Dermis blood vessel endothelial cell (primary cell): ENCODE measurements around the gene LCT. TPM values are rescaled to one million over a fixed set of nuclear protein-coding genes. Genes with fewer than 3 reads are reported as not detected.
"Not testable (repeated sequence)": the region's sequence is repeated elsewhere in the genome, so short reads cannot be mapped to it uniquely, and the experiment has no call there.

Source experiments
- DNase-seq: peaks from one replicate; pipeline ENCODE4 v3.0.0; 2010
- total RNA-seq: library from RNA; depleted of rRNA; stranded (reverse); fragments of >200 nt; gene quantifications from 2 replicates; pipeline ENCODE4 v1.2.3, GENCODE V29; 2014

Gene LCT
- total RNA-seq, 1 donor from 2014 or later: not detected

DNA sequence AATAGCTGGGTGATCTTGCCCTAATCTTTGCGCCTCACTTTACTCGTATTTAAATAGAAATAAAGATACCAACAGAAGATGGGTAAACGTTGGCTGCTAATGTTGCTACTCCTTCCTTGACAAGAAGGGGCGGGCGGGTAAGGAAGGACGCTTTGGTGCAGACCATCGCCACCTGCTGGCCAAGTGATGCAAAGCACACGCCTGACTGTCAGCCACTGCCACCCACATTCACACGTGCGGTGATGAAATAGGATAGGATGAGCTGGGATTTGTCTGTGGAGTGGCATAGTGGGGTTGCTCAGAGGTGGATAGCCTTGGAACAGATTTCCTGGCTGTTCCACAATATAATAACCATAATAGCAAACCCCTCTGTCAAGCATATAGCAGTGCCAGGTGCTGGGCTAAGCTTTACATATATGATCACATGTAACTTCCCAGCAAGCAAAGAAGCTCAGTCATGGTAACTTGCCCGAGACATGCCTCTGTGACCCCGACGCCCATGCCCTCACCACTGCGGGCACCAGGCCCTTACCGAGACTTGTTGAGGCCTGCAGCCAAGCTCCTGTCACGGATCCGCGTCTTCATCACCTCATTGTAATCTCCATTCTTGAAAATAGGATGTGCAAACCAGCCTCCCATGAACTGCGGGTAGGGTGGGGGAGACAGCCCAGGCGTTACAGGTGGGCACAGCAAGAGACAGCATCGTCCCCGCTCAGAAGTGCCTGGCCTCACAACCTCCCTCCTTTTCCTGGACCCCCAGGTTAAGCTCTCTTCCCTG, 39.3 kb downstream of the LCT start:
- DNase-seq: peak; percentile 87

DNA sequence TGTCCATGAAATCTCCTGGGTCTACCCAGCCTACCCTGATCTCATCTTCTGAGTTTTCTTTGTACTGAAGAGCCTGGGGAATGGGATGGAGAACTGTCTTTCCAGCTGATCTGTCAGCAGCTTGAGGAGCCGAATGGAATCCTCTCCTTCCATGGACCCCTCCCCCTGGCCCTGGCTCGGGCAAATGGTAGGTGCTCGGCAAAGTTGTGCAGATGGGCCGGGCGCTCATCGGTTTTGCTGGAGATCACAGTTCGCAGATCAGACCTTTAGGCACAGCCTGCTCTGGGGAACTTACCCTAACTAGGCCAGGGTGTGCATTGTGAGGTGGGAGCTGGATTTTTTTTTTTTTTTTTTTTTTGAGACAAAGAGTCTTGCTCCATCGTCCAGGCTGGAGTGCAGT, 40.4 kb downstream of the LCT start:
- no peak for DNase-seq

GRCh38 chr2:135795641-135796040, 41.3 kb downstream of the LCT start:
- not testable (repeated sequence) for DNase-seq

- DNase-seq: no peak
Measured at GRCh38 chr2:135792401-135793150, 44.4 kb downstream of the LCT start.

DNA sequence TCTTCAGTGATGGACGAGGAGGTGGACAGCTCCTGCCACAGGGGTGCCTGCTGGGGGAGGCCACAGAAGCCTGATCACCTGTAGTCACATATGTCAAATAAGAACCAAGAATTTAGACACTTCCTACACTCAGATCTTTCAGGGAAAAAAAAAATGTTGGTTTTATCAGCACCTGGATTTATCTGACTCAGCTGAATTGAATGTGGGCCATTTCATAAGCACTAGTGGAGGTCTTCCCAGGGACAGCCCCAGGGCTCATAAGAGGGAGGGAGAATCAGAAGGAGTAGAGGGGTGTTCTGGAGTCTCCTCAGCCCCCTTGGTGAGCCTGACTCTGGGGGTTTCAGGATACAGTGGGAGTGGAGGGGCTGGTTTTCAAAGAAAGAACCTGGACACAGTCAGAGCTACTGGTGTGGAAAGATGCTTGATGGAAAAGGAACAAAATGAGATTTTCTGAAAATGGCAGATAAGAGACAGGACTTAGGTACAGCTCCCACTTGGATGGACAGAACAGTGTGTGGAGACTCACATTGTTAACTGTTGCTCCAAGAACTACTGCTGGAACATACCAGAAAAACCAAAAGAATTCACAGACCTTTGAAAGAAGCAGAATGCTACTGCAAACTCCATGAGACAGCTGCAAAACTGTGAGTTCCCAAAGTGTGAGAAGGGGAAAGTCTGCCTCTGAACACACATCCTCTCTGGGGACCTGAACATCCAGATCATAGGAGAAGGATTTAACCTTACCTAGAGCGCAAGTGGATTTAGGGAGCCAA, 45.4 kb downstream of the LCT start:
- DNase-seq: no peak

DNA sequence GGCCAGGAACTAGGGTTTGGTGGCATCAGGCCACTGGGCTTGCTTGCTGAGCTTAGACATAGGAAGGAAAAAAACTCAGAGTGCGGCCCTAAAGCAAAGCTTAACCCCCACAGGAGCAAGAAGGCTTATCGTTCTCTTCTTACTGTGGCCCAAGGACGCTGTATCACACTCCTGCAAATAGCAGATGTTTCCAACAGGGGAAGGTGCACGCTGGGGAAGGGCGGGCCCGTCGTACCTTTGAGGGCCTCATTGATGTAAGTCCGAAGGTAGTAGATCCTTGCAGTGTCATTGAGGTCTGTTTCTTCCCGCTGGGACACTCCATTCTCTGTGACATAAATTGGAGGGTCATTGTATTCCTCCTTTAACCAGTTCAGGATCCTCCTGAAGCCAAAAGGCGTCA, 46.6 kb downstream of the LCT start:
- no peak for DNase-seq

DNA sequence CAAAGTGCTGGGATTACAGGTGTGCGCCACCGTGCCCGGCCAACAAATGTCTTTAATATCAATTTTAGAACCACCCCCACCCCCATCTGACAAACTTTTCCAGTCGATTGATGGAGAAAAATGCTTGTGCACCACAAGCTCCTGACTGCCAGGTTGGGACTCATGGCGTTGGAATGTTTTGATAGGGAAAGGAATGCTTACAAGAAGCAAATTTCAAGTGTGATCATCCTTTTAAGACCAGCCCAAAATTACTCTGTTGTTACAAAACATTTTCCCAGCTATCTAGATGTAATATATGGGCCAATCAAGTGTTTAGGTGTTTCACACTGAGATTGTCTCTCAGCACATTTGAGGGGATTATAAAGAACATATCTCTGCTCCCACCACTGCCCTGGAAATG, 50.2 kb downstream of the LCT start:
- peak; percentile 59 for DNase-seq

DNA sequence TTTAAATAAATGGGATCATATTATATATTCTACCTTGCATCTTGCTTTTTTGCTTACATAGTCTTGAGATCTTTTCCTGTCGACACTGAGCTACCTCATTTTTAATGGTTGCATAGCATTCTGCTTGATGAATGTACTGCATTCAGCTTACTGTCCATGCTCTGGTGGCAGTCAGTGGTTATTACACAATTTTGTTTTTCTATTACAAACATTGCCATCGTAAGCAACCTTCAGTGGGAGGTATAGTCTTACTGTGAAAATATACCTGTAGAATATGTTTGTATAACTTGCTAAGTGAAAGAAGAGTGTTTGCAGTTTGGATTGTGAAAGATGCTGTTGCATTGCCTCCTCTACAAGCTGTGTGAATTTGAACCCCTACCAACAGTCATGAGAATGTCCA, 52.0 kb downstream of the LCT start:
- DNase-seq: peak; percentile 12

- no peak for DNase-seq
Measured at GRCh38 chr2:135783439-135783838, 53.5 kb downstream of the LCT start.

DNA sequence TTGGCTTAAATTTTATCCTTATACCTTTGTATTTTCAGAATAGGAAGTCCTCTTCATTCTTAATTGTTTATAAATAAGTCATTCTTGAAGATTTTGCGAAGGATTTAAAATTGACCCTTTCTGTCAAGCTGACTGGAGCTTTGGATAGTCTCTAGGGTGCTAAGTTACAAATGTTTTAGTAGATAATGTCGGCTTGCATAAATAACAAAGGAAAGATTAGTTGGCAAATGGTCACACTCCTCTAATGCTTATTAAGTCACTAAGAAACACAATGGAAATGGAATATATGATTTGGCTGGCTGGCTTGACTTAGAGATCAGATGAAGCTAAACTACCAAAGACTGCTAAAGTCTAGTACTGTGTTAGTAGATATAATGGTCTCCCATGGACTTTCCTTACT, 54.8 kb downstream of the LCT start:
- no peak for DNase-seq

GRCh38 chr2:135776367-135776766, 60.6 kb downstream of the LCT start:
- no peak for DNase-seq

- no peak for DNase-seq
Measured at GRCh38 chr2:135775420-135775819, 61.6 kb downstream of the LCT start.

DNA sequence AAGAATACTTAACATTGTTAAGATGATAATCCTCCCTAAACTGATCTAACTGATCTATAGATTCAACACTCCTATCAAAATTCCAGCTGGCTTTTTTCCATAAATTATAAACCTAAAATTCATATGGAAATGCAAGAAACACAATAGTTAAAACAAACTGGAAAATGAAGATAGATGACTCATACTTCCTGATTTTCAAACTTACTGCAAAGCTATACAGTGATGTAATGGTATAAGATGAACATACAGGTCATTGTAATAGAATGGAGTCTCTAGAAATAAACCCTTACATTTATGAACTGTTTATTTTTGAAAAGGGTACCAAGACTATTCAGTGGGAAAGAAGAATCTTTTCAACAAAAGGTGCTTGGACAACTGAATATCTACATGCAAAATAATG, 63.1 kb downstream of the LCT start:
- DNase-seq: peak; percentile 67

- DNase-seq: peak; percentile 11
Measured at GRCh38 chr2:135773319-135773718, 63.7 kb downstream of the LCT start.

DNA sequence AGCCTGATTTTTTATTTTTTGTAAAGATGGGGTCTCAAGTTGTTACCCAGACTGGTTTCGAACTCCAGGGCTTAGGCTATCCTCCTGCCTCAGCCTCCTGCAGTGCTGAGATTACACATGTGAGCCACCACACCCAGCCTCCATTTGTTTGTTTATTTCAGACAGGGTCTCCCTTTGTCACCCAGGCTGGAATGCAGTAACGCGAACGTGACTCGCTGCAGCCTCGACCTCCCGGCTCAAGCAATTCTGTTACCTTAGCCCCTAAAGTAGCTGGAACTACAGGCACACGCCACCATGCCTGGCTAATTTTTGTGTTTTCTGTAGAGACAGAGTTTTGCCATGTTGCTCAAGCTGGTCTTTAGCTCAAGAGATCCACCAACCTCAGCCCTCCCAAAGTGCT, 68.1 kb downstream of the LCT start:
- no peak for DNase-seq

DNA sequence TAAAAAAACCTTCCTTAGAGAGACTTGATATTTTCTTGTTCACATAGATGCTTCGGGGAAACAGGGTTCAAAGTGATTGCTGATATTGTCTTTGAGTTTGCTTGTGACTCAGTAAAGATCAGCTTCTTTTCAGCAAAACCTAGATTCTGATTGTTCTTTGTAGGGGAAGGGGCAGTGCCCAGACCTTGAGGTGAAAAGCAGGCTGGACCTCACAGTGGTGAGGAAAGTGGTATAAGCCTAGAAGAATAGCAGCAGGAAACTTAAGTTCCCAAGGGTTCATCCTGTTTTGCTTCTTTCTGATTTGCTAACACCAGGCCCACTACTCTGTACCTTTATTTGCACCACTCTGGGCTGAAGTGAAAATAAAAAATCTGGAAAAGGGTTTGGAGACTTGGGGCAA, 74.5 kb downstream of the LCT start:
- DNase-seq: peak; percentile 75

GRCh38 chr2:135762022-135762421, 75.0 kb downstream of the LCT start:
- DNase-seq: no peak

GRCh38 chr2:135756692-135757091, 80.3 kb downstream of the LCT start:
- no peak for DNase-seq

DNA sequence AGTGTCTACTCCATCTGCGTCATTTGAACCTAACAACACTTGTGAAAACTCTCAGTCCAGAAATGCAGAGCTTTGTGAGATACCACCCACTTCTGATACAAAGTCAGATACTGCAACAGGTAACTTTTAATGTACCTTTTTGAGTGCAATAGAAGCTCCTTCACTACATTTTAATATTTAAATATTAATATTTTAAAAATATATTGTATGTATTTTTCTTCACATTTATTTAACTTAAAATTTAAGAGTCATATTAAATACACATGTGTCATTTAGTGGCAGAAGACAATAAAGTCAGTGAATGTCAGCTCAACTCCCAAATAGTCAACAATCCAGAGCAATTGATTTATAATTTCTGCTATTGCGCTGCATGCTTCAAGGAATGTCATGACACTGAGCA, 81.4 kb downstream of the LCT start:
- no peak for DNase-seq

GRCh38 chr2:135745545-135745944, 91.4 kb downstream of the LCT start:
- DNase-seq: peak; percentile 49

GRCh38 chr2:135744760-135745314, 92.1 kb downstream of the LCT start:
- peak; percentile 54 for DNase-seq

GRCh38 chr2:135743860-135744259, 93.1 kb downstream of the LCT start:
- peak; percentile 8 for DNase-seq

GRCh38 chr2:135742325-135742757, 94.6 kb downstream of the LCT start:
- peak; percentile 78 for DNase-seq
